Endothelial cell of umbilical vein (primary cell): ENCODE data around the gene MBD5. TPM values are rescaled to one million over a fixed set of nuclear protein-coding genes. Genes with fewer than 3 reads are reported as not detected.

Experiments used
- BruUV-seq: library from RNA; stranded (reverse); fragments of 400-500 nt; replicated peaks from 2 replicates; lab custom pipeline; 2021; lab: Mats Ljungman, UMichigan
- CTCF ChIA-PET: fragments of 300-600, 350-600 bp; sonication (Branson Sonifier 250); formaldehyde crosslinking; loops from one replicate; lab custom pipeline; 2021; ENCODE audit warnings: antibody characterized with exemption, inconsistent platforms; lab: Charles Lee
- POLR2A ChIA-PET: fragments of 300-600, 350-600 bp; sonication (Branson Sonifier 250); formaldehyde crosslinking; loops from one replicate; lab custom pipeline; 2021; ENCODE audit warnings: antibody characterized with exemption, inconsistent platforms; lab: Charles Lee
- DNase-seq: peaks from one replicate; pipeline ENCODE4 v3.0.0-alpha.2; 2011; ENCODE audit warnings: low read depth, low spot score
- FAIRE-seq: peaks from 2 replicates; lab custom pipeline; 2011; peaks lifted over from hg19 to GRCh38; lab: Jason Lieb, UNC
- H2AFZ ChIP-seq: 2 replicates; pipeline ENCODE4 v1.6.0; 2012; ENCODE audit warnings: low read depth, low read length, control low read depth, inconsistent platforms
- H3K27ac ChIP-seq: 2 replicates; pipeline ENCODE4 v1.5.1; 2011; ENCODE audit warnings: low read depth, mild to moderate bottlenecking, control low read depth, low read length, moderate library complexity; ENCODE audit not compliant: insufficient read depth
- H3K27me3 ChIP-seq, 2 experiments: 2 replicates each; pipeline versions ENCODE4 v1.6.0 to v1.6.1; 2011; ENCODE audit warnings: low read length in 2 of 2, mixed read lengths in 1 of 2; ENCODE audit not compliant: control insufficient read depth in 2 of 2, insufficient read depth in 2 of 2
- H3K36me3 ChIP-seq, 2 experiments: 2 replicates in 1 of 2; 3 replicates in 1 of 2; pipeline ENCODE4 v1.5.1; 2011; ENCODE audit warnings: low read length in 2 of 2, mild to moderate bottlenecking in 1 of 2, moderate library complexity in 1 of 2; ENCODE audit not compliant: control insufficient read depth in 2 of 2, insufficient read depth in 2 of 2; ENCODE audit errors: extremely low read depth in 1 of 2
- H3K4me1 ChIP-seq: 3 replicates; pipeline ENCODE4 v1.5.1; 2011; ENCODE audit warnings: mild to moderate bottlenecking, low read length; ENCODE audit not compliant: control insufficient read depth, insufficient read depth; ENCODE audit errors: extremely low read depth
- H3K4me2 ChIP-seq: 2 replicates; pipeline ENCODE4 v1.6.1; 2011; ENCODE audit warnings: low read length, control low read depth, mixed read lengths; ENCODE audit not compliant: insufficient read depth
- H3K4me3 ChIP-seq, 3 experiments: fragments of 200-600 bp in 1 of 3; sonication (generic), shearing (Covaris generic) in 1 of 3; replicated peaks in 1 of 3; 2 replicates each; pipeline ENCODE4 v1.5.1; 2011 to 2016; ENCODE audit warnings: control low read depth in 3 of 3, low read length in 3 of 3, mild to moderate bottlenecking in 2 of 3, inconsistent platforms in 1 of 3, low read depth in 1 of 3, moderate library complexity in 1 of 3; ENCODE audit not compliant: insufficient read depth in 1 of 3
- H3K79me2 ChIP-seq: 2 replicates; pipeline ENCODE4 v1.6.0; 2012; ENCODE audit warnings: low read length, inconsistent platforms; ENCODE audit not compliant: control insufficient read depth, insufficient read depth
- H3K9ac ChIP-seq: replicated peaks from 2 replicates; pipeline ENCODE3; 2011; ENCODE audit warnings: low read length, control low read depth; ENCODE audit not compliant: insufficient read depth; ENCODE audit errors: extremely low read depth
- H3K9me1 ChIP-seq: replicated peaks from 3 replicates; pipeline ENCODE4 v1.6.0; 2011; ENCODE audit warnings: mild to moderate bottlenecking, low read length; ENCODE audit not compliant: control insufficient read depth, insufficient read depth; ENCODE audit errors: extremely low read depth
- H3K9me3 ChIP-seq: replicated peaks from 2 replicates; pipeline ENCODE4 v1.5.1; 2012; ENCODE audit warnings: low read length, inconsistent platforms; ENCODE audit not compliant: control insufficient read depth, insufficient read depth
- H4K20me1 ChIP-seq: replicated peaks from 2 replicates; pipeline ENCODE3; 2011; ENCODE audit warnings: mild to moderate bottlenecking, low read length; ENCODE audit not compliant: control insufficient read depth, insufficient read depth; ENCODE audit errors: extremely low read depth
- EZH2 ChIP-seq: IDR thresholded peaks from 2 replicates; pipeline ENCODE4 v1.6.1; 2012; ENCODE audit warnings: borderline replicate concordance, low read depth, mild to moderate bottlenecking, moderate library complexity, low read length, inconsistent platforms; ENCODE audit not compliant: severe bottlenecking
- FOS ChIP-seq: IDR thresholded peaks from 2 replicates; pipeline ENCODE4 v1.6.1; 2011; ENCODE audit warnings: mild to moderate bottlenecking, low read length, moderate library complexity, borderline replicate concordance; ENCODE audit not compliant: insufficient read depth
- GATA2 ChIP-seq: IDR thresholded peaks from 2 replicates; pipeline ENCODE4 v1.7.0; 2011; ENCODE audit warnings: low read depth, mild to moderate bottlenecking, moderate library complexity, mixed read lengths, low read length; ENCODE audit not compliant: insufficient read length, insufficient read depth
- JUN ChIP-seq: IDR thresholded peaks from 2 replicates; pipeline ENCODE4 v1.6.1; 2011; ENCODE audit warnings: borderline replicate concordance, low read depth; ENCODE audit not compliant: insufficient read length, insufficient read depth
- dilution Hi-C: fragments of 300-500 bp; cut with MboI; formaldehyde crosslinking; loops from one replicate; pipeline ENCODE4 v1.15.0; 2019; ENCODE audit warnings: low sequenced_read_pairs; ENCODE audit not compliant: extremely low pct_ligation_motif_present
- intact Hi-C: fragments of 100-400 bp; cut with micrococcal nuclease; formaldehyde crosslinking; loops from one replicate; pipeline ENCODE4 v1.10.0; 2022
- polyA plus RNA-seq, 4 experiments: library from polyadenylated mRNA; depleted of rRNA in 3 of 4; stranded (reverse) in 3 of 4; unstranded in 1 of 4; fragments of >200 nt; gene quantifications; 2 replicates each; pipeline versions ENCODE4 v1.2.1 to v1.2.3, GENCODE V29; 2011 to 2012; ENCODE audit warnings: missing spikeins in 1 of 4
- total RNA-seq: library from RNA; stranded (reverse); gene quantifications from 2 replicates; pipeline ENCODE4 v1.2.3, GENCODE V29; 2021
- TF ChIP-seq, protein P1 (sequence below), 2 donors: IDR thresholded peaks; 1 replicate in 1 of 2; 2 replicates in 1 of 2; pipeline ENCODE4 v1.5.1; 2011; ENCODE audit warnings: low read length in 2 of 2, mild to moderate bottlenecking in 2 of 2, moderate library complexity in 2 of 2, control low read depth in 1 of 2, inconsistent platforms in 1 of 2, low read depth in 1 of 2; ENCODE audit not compliant: insufficient read depth in 1 of 2; ENCODE audit errors: extremely low read depth in 1 of 2
- TF ChIP-seq, protein P2 (sequence below): IDR thresholded peaks from 2 replicates; pipeline ENCODE4 v1.6.1; 2011; ENCODE audit not compliant: insufficient read depth, insufficient read length

The MBD5 gene
- total and polyA plus RNA-seq, 2 donors (not counting 3 experiments of a cell fraction or from before 2014, with no cell fraction given), result 11.3 to 37.0 TPM

DNA sequence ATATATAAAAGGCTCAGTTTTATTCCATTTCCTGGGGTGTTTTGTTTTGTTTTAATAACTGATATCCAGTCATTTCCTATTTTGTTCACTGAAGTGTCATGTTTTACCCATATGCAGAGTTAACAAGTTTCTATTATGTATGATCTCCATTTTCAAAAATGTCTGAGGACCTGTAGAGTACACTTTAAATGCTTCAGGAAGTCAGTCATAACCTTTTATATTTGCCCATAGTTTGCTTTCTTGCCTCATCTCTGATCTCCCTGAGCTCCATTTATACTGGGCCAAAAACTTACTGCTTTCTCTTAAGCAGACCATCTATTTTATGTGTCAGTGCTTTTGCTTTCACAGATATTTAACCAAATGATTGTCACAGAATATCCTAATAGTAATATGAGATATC lies 278.7 kb downstream of the MBD5 start:
- FAIRE-seq (peak; percentile 55), DNase-seq (peak; percentile 15)
- dilution Hi-C loops (no loop called here), intact Hi-C loops (no loop called here)
- ChIA-PET CTCF (no interaction called here), POLR2A (no interaction called here)
- H3K9me3 ChIP-seq, result no peaks in the 10 kb centered on the region
- peaks cover 5% of the 10 kb centered on the region for H3K4me1 ChIP-seq
- no peak overlapping the region for H2AFZ ChIP-seq
- no peak overlapping the region for H3K27ac ChIP-seq
- TF ChIP-seq, protein P1, sequence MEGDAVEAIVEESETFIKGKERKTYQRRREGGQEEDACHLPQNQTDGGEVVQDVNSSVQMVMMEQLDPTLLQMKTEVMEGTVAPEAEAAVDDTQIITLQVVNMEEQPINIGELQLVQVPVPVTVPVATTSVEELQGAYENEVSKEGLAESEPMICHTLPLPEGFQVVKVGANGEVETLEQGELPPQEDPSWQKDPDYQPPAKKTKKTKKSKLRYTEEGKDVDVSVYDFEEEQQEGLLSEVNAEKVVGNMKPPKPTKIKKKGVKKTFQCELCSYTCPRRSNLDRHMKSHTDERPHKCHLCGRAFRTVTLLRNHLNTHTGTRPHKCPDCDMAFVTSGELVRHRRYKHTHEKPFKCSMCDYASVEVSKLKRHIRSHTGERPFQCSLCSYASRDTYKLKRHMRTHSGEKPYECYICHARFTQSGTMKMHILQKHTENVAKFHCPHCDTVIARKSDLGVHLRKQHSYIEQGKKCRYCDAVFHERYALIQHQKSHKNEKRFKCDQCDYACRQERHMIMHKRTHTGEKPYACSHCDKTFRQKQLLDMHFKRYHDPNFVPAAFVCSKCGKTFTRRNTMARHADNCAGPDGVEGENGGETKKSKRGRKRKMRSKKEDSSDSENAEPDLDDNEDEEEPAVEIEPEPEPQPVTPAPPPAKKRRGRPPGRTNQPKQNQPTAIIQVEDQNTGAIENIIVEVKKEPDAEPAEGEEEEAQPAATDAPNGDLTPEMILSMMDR (IDR thresholded peaks at IDR 0.05; ENCODE audit: extremely low read depth in 1 of 2, insufficient read depth in 1 of 2, low read depth in 1 of 2, low read length in 2 of 2), result no peak
- TF ChIP-seq FOS, result peak; percentile 31
- H4K20me1 ChIP-seq, result no peaks in the 10 kb centered on the region
- BruUV-seq, result no TSS peak
- no peak overlapping the region for H3K4me2 ChIP-seq
- H3K9me1 ChIP-seq, result no peaks in the 10 kb centered on the region
- H3K36me3 ChIP-seq, result no peaks in the 10 kb centered on the region
- H3K79me2 ChIP-seq, result no peaks in the 10 kb centered on the region
- no peak overlapping the region for H3K4me3 ChIP-seq
- no peak overlapping the region for H3K9ac ChIP-seq
- no peaks in the 10 kb centered on the region for H3K27me3 ChIP-seq

DNA sequence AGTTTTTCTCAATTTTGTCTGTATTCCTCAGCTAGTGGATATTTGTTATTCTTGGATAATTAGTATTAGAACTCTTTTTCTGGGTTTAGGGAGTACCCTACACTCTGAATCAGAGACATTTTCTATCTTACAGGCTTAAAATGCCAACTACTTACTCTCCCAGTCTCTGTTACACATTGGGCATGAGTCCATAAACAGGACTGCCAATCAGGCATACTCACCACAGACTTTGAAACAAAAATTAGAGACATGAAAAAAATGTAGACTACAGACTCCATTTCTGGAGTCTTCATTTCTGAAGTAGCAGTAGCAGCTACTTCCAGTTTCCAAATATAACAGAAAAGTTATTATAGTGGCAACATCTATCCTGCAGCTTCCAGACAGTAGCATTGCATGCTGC lies 279.7 kb downstream of the MBD5 start:
- no peak overlapping the region for H2AFZ ChIP-seq
- dilution Hi-C loops, result no loop called here
- CTCF ChIA-PET, result interaction anchor here (0.6 kb wide), 1 partner anchor 123 kb away, joined by 4 read pairs; no protein-coding TSS in a partner anchor
- no peak for FAIRE-seq
- intact Hi-C loops, result no loop called here
- H3K27ac ChIP-seq, result no peak overlapping the region
- no peak overlapping the region for H3K4me3 ChIP-seq
- H3K9ac ChIP-seq, result no peak overlapping the region
- no peaks in the 10 kb centered on the region for H3K79me2 ChIP-seq
- H3K27me3 ChIP-seq, result no peaks in the 10 kb centered on the region
- peaks cover 5% of the 10 kb centered on the region for H3K4me1 ChIP-seq
- no peaks in the 10 kb centered on the region for H3K9me1 ChIP-seq
- TF ChIP-seq EZH2 (no peak), GATA2 (no peak), JUN (no peak)
- TF ChIP-seq, protein P2, sequence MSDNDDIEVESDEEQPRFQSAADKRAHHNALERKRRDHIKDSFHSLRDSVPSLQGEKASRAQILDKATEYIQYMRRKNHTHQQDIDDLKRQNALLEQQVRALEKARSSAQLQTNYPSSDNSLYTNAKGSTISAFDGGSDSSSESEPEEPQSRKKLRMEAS, result no peak
- no peaks in the 10 kb centered on the region for H3K9me3 ChIP-seq
- no peak for DNase-seq
- BruUV-seq, result no TSS peak
- H3K4me2 ChIP-seq, result no peak overlapping the region
- no peaks in the 10 kb centered on the region for H4K20me1 ChIP-seq
- POLR2A ChIA-PET, result no interaction called here
- H3K36me3 ChIP-seq, result no peaks in the 10 kb centered on the region
